GM10266 (cell line): ENCODE data around the gene HIPK4.

Source experiments
- DNase-seq: peaks from one replicate; pipeline ENCODE4 v3.0.0; 2012; ENCODE audit errors: extremely low spot score
- TF ChIP-seq, protein P1 (sequence below): IDR thresholded peaks from 2 replicates; pipeline ENCODE4 v1.5.1; 2012; ENCODE audit warnings: mild to moderate bottlenecking, low read depth; ENCODE audit not compliant: control insufficient read depth, insufficient read depth; ENCODE audit errors: missing control alignments

The HIPK4 gene

DNA sequence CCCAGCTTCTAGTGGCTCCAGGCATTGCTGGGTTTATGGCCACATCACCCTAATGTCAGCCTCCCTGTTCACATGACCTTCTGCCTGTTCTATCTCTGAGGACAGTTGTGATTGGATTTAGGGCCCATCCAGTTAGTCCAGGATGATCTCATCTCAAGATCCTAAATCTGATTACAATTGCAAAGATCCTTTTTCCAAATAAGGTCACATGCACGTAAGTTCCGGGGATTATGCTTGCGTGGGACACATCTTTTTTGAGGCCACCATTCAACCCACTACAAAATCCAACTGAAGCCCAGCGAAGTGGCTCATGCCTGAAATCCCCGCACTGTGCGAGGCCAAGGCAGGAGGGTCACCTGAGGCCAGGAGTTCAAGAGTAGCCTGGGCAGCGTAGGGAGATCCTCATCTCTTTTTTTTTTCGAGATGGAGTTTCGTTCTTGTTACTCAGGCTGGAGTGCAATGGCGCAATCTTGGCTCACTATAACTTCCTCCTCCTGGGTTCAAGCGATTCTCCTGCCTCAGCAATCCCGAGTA lies 29.2 kb downstream of the HIPK4 start:
- no peak for DNase-seq
- TF ChIP-seq, protein P1, sequence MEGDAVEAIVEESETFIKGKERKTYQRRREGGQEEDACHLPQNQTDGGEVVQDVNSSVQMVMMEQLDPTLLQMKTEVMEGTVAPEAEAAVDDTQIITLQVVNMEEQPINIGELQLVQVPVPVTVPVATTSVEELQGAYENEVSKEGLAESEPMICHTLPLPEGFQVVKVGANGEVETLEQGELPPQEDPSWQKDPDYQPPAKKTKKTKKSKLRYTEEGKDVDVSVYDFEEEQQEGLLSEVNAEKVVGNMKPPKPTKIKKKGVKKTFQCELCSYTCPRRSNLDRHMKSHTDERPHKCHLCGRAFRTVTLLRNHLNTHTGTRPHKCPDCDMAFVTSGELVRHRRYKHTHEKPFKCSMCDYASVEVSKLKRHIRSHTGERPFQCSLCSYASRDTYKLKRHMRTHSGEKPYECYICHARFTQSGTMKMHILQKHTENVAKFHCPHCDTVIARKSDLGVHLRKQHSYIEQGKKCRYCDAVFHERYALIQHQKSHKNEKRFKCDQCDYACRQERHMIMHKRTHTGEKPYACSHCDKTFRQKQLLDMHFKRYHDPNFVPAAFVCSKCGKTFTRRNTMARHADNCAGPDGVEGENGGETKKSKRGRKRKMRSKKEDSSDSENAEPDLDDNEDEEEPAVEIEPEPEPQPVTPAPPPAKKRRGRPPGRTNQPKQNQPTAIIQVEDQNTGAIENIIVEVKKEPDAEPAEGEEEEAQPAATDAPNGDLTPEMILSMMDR, result no peak

DNA sequence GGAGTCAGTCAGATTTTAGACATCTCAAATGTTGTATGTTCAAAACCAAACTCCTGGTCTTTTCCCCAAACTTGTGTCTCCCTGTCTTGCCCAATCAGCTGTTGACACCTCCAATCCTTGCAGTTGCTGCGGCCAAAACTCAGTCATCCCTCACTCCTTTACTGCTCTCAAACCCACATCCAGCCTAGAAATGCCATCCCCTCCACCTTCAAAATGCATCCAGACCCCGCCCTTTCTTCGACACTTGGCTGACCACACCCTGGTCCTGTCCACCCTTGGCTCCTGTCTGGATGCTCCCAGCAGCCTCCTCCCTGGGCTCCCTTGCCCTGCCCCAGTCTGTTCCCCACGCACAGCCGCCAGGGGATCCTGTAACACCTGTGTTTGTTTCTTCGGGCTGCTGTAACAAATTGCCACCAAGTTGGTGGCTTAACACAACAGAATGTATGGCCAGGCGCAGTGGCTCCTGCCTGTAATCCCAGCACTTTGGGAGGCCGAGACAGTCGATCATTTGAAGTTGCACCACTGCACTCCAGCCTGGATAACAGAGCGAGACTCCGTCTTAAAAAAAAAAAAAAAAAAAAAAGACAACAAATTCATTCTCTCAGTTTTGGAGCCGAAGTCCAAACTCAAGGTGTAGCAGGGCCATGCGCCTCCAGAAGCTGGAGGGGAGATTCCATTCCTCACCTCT lies 29.8 kb downstream of the HIPK4 start:
- DNase-seq, result no peak
- TF ChIP-seq, protein P1, result no peak

DNA sequence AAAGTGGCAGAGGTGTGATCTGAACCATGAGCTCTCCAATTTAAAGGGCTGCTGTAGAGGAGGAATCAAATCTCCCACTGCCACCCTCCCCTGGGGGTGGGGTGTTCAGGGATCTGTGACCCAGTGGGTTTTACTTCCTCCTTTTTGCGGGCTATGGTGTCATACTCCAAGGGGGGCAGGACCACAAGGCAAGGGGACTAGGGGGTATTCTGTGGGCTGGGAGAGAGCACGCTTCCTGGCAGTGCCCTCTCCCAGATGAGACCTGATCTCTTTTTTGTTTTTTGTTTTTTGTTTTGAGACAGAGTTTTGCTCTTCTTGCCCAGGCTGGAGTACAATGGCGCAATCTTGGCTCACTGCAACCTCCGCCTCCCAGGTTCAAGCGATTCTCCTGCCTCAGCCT lies 31.2 kb downstream of the HIPK4 start:
- DNase-seq, result no peak
- TF ChIP-seq, protein P1, result no peak

DNA sequence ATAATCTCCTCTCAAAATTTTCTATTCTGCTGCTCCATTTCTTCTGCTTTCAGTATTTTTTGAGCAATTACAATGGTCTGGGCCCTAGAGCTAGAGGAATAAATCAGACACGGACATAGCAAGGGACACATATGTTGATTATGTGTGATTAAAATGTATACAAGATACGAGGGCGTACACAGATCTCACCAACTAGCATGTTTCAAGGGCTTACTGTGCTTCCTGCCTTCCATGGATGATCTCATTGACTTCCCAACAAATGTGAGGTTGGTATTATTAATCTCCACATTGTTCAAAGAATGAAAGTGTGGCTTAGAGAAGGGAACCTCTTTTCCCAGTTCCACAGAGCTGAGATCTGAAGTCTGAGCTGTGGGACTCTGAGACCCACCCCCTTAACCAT lies 32.3 kb downstream of the HIPK4 start:
- TF ChIP-seq, protein P1, result no peak
- no peak for DNase-seq

DNA sequence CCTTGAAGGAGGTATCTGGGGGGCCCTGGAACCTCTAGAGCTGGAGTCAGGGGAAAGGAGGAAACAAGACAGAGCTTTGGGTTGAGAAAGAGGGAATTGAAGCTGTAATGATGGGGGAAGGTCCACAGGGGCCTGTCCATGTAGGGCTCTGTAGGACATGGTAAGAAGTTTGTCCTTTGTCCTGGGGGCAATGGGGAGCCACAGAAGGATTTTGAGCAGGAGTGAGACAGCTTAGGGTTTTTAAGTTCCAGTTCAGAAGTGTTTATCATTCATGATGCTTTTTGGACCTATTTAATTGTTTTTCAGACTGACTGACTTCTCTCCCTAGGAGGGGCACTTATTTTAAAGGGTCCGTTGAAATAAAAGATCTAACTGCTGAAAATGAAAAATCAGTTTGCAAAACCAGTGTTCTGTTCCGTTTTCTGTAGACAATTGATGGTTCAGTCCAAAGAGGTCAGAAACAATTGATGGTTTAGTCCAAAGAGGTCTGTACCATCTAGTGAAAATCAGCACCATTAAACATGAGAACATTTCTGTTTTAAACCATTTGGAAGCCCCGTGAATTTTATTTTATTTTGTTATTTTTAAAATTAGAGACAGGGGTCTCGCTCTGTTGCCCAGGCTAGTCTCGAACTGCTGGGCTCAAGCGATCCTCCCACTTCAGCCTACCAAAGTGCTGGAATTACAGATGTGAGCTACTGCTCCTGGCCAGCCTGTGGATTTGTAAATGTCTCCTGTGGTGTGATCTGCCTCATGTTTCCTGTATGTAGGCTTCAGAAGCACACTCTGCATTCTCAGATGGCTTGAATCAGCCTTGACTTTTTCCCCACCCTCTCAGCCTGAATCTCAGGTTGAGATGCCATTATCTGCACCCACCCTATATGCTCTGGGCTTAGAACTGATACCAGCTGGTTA lies 33.0 kb downstream of the HIPK4 start:
- no peak for DNase-seq
- TF ChIP-seq, protein P1, result no peak

DNA sequence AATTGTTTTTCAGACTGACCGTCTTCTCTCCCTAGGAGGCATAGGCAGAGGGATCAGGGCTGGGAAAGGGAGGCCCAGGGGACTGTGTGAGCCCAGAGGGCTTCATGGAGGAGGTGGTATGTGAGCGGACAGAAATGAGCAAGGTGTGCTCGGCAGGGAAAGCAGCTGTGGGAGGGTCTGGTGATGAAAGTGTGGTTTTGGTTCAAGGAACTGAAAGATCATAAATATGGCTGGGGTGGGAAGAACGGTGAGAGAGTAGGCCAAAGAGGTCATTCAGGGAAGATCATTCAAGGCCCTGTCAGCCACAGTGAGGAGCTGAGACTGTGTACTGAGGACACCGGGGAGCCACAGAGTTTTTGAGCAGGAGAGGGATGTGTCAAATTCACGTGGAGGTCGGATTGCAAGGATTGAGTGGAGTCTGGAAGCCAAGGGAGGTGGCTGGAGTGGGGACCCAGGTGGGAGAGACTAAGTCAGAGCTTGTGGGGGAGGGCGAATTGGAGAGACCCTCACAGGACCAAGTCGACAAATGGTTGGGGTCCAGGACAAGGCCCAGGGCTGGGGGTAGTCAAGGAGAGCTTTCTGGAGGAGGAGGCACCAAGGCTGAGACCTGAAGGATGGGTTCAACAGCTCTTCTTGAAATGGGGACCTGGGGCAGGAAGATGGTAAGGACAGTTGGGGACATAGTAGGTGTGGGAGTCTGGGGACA lies 33.9 kb downstream of the HIPK4 start:
- TF ChIP-seq, protein P1, result no peak
- DNase-seq, result no peak
